RWPE2 (cell line): ENCODE data around the gene DSE.
"Not testable (repeated sequence)": the region's sequence is repeated elsewhere in the genome, so short reads cannot be mapped to it uniquely, and the experiment has no call there.

Experiments
- ATAC-seq: fragments of 200-7000 bp; cut with Tn5 transposase; 3 replicates; pipeline ENCODE4 v1.9.1; 2021; ENCODE audit warnings: low read depth
- DNase-seq: peaks from one replicate; pipeline ENCODE4 v3.0.0-alpha.2; 2020; ENCODE audit warnings: low spot score
- H3K27ac ChIP-seq: fragments of 450-650 bp; 2 replicates; pipeline ENCODE4 v1.5.1; 2017; ENCODE audit warnings: mild to moderate bottlenecking; ENCODE audit not compliant: poor library complexity, severe bottlenecking
- H3K27me3 ChIP-seq: fragments of 250-450 bp; sonication (Bioruptor Pico); 2 replicates; pipeline ENCODE4 v1.5.1; 2021; ENCODE audit warnings: mild to moderate bottlenecking, moderate library complexity; ENCODE audit not compliant: insufficient read depth, poor library complexity, severe bottlenecking
- H3K36me3 ChIP-seq: fragments of 250-450 bp; sonication (Bioruptor Pico); 2 replicates; pipeline ENCODE4 v1.5.1; 2020; ENCODE audit warnings: low read depth, mild to moderate bottlenecking, moderate library complexity
- H3K4me1 ChIP-seq: fragments of 250-450 bp; sonication (Bioruptor Pico); 2 replicates; pipeline ENCODE4 v1.5.1; 2021; ENCODE audit warnings: mild to moderate bottlenecking, moderate library complexity; ENCODE audit not compliant: insufficient read depth, poor library complexity, severe bottlenecking
- H3K4me3 ChIP-seq: fragments of 250-450 bp; sonication (Bioruptor Pico); 2 replicates; pipeline ENCODE4 v1.5.1; 2021; ENCODE audit warnings: mild to moderate bottlenecking, moderate library complexity; ENCODE audit not compliant: severe bottlenecking
- H3K9me3 ChIP-seq: fragments of 250-450 bp; sonication (Bioruptor Pico); 2 replicates; pipeline ENCODE4 v1.5.1; 2021; ENCODE audit warnings: mild to moderate bottlenecking, moderate library complexity; ENCODE audit not compliant: severe bottlenecking
- TF ChIP-seq, protein P1 (sequence below): fragments of 450-650 bp; IDR thresholded peaks from one replicate; pipeline ENCODE4 v1.5.1; 2017; ENCODE audit warnings: mild to moderate bottlenecking, moderate library complexity; ENCODE audit not compliant: poor library complexity, severe bottlenecking

The DSE gene

DNA sequence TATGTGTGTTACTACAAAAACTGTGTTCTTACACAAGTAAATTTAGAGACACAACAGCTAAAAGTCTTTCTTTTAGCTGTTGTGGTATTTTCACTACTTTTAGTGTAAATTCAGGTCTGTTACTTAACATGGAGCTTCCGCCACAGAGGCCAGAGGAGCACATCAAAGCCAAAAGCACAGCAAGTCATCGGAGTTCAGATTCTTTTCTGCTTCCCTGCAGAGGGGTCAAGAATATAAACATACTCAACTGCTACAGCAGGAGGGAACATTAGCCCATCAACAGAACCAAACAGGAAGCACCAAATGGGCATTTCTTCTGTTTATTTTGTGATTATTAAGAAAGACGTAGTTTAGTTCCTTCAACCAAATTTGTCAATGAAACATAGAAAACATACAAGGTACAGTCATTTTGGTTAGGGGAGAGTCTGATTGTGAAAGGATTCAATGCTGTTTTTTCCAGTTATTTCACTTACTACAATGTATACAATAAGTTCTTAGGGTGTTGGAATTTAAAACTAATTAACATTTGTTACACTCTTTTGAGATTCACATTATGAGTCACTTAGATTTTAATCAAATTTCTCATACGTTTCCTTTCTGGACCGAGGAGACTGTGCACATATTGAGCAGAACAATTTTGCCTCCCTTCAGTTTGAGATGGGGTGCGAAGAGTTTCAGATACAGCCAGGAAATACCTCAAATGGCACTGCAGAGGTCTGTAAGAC is 42.8 kb upstream of the DSE start:
- no peaks in the 10 kb centered on the region for H3K27me3 ChIP-seq
- H3K36me3 ChIP-seq, result no peaks in the 10 kb centered on the region
- ATAC-seq (no peak), DNase-seq (no peak)
- H3K4me3 ChIP-seq, result no peak overlapping the region
- H3K4me1 ChIP-seq, result peaks cover 2% of the 10 kb centered on the region
- no peak overlapping the region for H3K27ac ChIP-seq
- TF ChIP-seq, protein P1, sequence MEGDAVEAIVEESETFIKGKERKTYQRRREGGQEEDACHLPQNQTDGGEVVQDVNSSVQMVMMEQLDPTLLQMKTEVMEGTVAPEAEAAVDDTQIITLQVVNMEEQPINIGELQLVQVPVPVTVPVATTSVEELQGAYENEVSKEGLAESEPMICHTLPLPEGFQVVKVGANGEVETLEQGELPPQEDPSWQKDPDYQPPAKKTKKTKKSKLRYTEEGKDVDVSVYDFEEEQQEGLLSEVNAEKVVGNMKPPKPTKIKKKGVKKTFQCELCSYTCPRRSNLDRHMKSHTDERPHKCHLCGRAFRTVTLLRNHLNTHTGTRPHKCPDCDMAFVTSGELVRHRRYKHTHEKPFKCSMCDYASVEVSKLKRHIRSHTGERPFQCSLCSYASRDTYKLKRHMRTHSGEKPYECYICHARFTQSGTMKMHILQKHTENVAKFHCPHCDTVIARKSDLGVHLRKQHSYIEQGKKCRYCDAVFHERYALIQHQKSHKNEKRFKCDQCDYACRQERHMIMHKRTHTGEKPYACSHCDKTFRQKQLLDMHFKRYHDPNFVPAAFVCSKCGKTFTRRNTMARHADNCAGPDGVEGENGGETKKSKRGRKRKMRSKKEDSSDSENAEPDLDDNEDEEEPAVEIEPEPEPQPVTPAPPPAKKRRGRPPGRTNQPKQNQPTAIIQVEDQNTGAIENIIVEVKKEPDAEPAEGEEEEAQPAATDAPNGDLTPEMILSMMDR, result no peak
- H3K9me3 ChIP-seq, result no peaks in the 10 kb centered on the region

GRCh38 chr6:116328528-116328903 is 42.2 kb upstream of the DSE start:
- TF ChIP-seq, protein P1, result no peak
- H3K4me1 ChIP-seq, result peaks cover 2% of the 10 kb centered on the region

DNA sequence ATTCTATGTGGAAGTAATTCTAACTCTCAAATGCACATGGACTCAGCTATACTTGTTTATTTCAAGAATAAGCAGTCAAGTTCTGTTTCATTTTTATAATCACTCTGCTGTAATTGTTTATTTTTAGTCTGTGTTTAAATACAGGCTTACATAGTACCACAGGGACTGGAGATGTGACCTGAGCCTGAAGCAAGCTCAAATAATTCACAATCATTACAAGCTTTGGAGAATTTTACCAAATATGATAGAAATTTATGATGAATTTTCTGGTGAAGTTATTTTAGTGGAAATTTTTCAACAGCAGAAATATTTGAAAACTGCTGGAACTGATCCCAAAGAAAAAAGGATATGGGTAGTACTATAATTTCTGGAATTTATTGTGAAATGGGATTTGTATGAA is 41.6 kb upstream of the DSE start:
- Histone ChIP-seq H3K27me3 (no peaks in the 10 kb centered on the region), H3K36me3 (no peaks in the 10 kb centered on the region), H3K9me3 (no peaks in the 10 kb centered on the region), H3K4me3 (no peak overlapping the region), H3K27ac (no peak overlapping the region), H3K4me1 (peaks cover 2% of the 10 kb centered on the region)
- ATAC-seq (no peak), DNase-seq (no peak)
- TF ChIP-seq, protein P1, result no peak

More at GRCh38 chr6:116328528-116328903, 42.2 kb upstream of the DSE start:
- DNase-seq (no peak), ATAC-seq (no peak)
- Histone ChIP-seq H3K9me3 (no peaks in the 10 kb centered on the region), H3K27ac (no peak overlapping the region), H3K4me3 (no peak overlapping the region), H3K27me3 (no peaks in the 10 kb centered on the region), H3K36me3 (no peaks in the 10 kb centered on the region)

- Histone ChIP-seq H3K9me3 (no peaks in the 10 kb centered on the region), H3K27me3 (no peaks in the 10 kb centered on the region), H3K4me1 (peaks cover 2% of the 10 kb centered on the region), H3K27ac (no peak overlapping the region), H3K36me3 (no peaks in the 10 kb centered on the region), H3K4me3 (no peak overlapping the region)
- DNase-seq, result no peak
- no peak for ATAC-seq
- TF ChIP-seq, protein P1, result no peak
Measured at GRCh38 chr6:116330511-116330910, 40.2 kb upstream of the DSE start.

- Histone ChIP-seq H3K27me3 (no peaks in the 10 kb centered on the region), H3K27ac (no peak overlapping the region), H3K9me3 (no peaks in the 10 kb centered on the region), H3K4me1 (peaks cover 2% of the 10 kb centered on the region), H3K4me3 (no peak overlapping the region), H3K36me3 (no peaks in the 10 kb centered on the region)
- DNase-seq (no peak), ATAC-seq (no peak)
- TF ChIP-seq, protein P1, result no peak
Measured at GRCh38 chr6:116332096-116332495, 38.7 kb upstream of the DSE start.

- H3K4me3 ChIP-seq, H3K27ac ChIP-seq, H3K4me1 ChIP-seq, H3K27me3 ChIP-seq, DNase-seq, ATAC-seq, H3K36me3 ChIP-seq, H3K9me3 ChIP-seq: not testable (repeated sequence)
Measured at GRCh38 chr6:116334638-116335409, 35.9 kb upstream of the DSE start.
